Sigmoid colon (tissue), 7 donors: ENCODE results near the gene ZNF264. TPM values are rescaled to one million over a fixed set of nuclear protein-coding genes. Genes with fewer than 3 reads are reported as not detected.

ENCODE experiments used
- DNase-seq: peaks from one replicate; pipeline ENCODE4 v3.0.0-alpha.2; 2019
- H3K27ac ChIP-seq, 4 donors: fragments of 200-600 bp; sonication (generic); one replicate each; pipeline ENCODE4 v1.5.1; 2016 to 2019; ENCODE audit warnings: mild to moderate bottlenecking in 1 of 4
- H3K27me3 ChIP-seq, 3 donors: fragments of 200-600 bp; sonication (generic); one replicate each; pipeline ENCODE4 v1.5.1; 2019; ENCODE audit warnings: mild to moderate bottlenecking in 1 of 3
- H3K36me3 ChIP-seq, 4 donors: fragments of 200-600 bp; sonication (generic); one replicate each; pipeline ENCODE4 v1.5.1; 2016 to 2019
- H3K4me1 ChIP-seq, 4 donors: fragments of 200-600 bp; sonication (generic); one replicate each; pipeline ENCODE4 v1.5.1; 2017 to 2019
- H3K4me3 ChIP-seq, 4 donors: fragments of 200-600 bp; sonication (generic); one replicate each; pipeline ENCODE4 v1.5.1; 2017 to 2019; ENCODE audit warnings: mild to moderate bottlenecking in 2 of 4, moderate library complexity in 1 of 4
- H3K9me3 ChIP-seq, 4 donors: fragments of 200-600 bp in 3 of 4; sonication (generic) in 3 of 4; one replicate each; pipeline versions ENCODE4 v1.5.1 to v1.6.1; 2013 to 2019
- EP300 ChIP-seq, 4 donors: sonication (generic); formaldehyde crosslinking; IDR thresholded peaks; one replicate each; pipeline ENCODE4 v1.6.1; 2017; ENCODE audit warnings: antibody characterized with exemption in 4 of 4
- POLR2A ChIP-seq, 2 donors: fragments of 450-650 bp; IDR thresholded peaks; one replicate each; pipeline ENCODE4 v1.6.1; 2016; ENCODE audit warnings: antibody characterized with exemption in 2 of 2, mild to moderate bottlenecking in 2 of 2, moderate library complexity in 2 of 2
- POLR2AphosphoS5 ChIP-seq, 4 donors: sonication (generic); formaldehyde crosslinking; IDR thresholded peaks; one replicate each; pipeline ENCODE4 v1.6.1; 2017; ENCODE audit warnings: antibody characterized with exemption in 4 of 4
- WGBS, 2 donors: extraction: QIAGEN DNeasy Blood & Tissue Kit; methylation state at CpG; one replicate each; pipeline ENCODE4 v1.1.7; 2013; 5-methylcytosine and 5-hydroxymethylcytosine counted together
- intact Hi-C: fragments of 100-400 bp; cut with DNase I; formaldehyde crosslinking; loops from one replicate; pipeline ENCODE4 v1.15.1; 2023
- polyA plus RNA-seq, 3 donors: library from polyadenylated mRNA; stranded (reverse); fragments of 200-250 nt; gene quantifications; one replicate each; pipeline ENCODE4 v1.2.3, GENCODE V29; 2013
- total RNA-seq, 4 donors: library from RNA; depleted of rRNA; stranded (reverse); fragments of >200 nt; gene quantifications; one replicate each; pipeline ENCODE4 v1.1.0, GENCODE V29; 2016
- TF ChIP-seq, protein P1 (sequence below), 4 experiments: fragments of 450-650 bp in 3 of 4; fragments of 200-600 bp in 1 of 4; IDR thresholded peaks; one replicate each; pipeline ENCODE4 v1.5.1; 2016 to 2019; ENCODE audit warnings: antibody characterized with exemption in 4 of 4, mild to moderate bottlenecking in 3 of 4, moderate library complexity in 2 of 4
- donor health status: healthy with polysubstance abuse.
- donor health status: Bipolar disorder and iron deficiency.
- donor health status: healthy.

Gene ZNF264
- 10 to 100 TPM; 18.5 to 39.6 (median 28.0) TPM for total RNA-seq
- 1 to 10 TPM; 1.2 to 5.0 (median 2.8) TPM for polyA plus RNA-seq

DNA sequence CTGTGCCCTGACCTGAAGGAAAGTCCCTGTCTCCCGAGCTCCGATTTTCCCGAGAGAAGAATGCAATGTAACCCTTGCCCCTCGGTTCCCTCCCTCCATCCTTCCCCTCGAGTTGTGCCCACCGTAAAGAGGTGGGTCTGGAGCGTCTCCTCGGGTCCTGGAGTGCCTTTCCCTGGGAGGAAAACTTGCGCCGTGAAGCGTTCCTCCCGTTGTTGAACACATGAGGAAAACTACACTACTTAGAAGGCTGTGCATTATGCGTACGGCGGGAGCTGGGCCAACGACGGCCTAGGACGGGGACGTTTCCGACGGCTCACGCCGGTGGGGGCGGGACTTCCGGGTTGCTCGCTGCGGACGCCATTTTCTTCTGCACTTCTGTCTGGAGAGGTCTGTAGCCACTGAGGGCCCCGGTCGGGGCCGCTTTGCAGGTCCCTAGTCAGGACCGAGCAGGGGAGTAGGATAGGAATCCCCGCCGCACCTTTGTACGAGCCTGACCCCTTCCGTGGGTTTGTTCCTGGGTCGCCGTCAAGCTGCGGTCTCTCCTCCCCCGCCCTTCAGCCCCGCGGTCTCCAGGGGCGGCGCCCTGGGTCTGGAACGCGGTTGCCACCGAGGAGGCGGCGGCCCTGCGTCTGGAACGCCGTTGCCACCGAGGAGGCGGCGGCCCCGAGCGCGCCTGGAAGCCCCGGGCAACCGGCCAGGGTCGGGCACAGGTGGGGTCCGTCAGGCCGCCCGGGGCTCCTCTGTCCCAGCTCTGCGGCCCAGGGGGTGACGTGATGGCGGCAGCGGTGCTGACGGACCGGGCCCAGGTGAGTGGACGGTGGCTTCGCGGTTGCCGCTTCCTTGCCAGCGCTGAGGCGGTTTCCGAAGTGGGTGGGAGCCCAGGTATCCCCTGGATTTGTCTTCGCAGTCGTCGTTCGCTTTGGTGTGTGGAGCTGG lies at the start of gene ZNF264:
TSS of gene ZNF264 (plus strand) at position 360 of the 936 bp plus-strand sequence. CDS start at position 774, 414 bp downstream.
- H3K27me3 ChIP-seq: no peaks in the 10 kb centered on the region
- peaks cover 0 to 10% (median 0%) of the 10 kb centered on the region in 4 donors for H3K9me3 ChIP-seq
- peak; percentile 95 for DNase-seq
- peak within 1 kb of the TSS; percentile 69 to 96 (median 82) for H3K4me3 ChIP-seq
- 1 to 3% methylated on average over 81 of the region's 81 CpGs for WGBS, 2 donors
- H3K4me1 ChIP-seq: peaks cover 0 to 30% (median 16%) of the 10 kb centered on the region in 4 donors
- intact Hi-C loops: loop anchor here (2.0 to 5.0 kb wide), 3 partner anchors 19 to 91 kb away; partner anchors contain the start of genes ZNF460 and ZNF805
- H3K36me3 ChIP-seq: peaks cover 6 to 37% (median 32%) of the 10 kb centered on the region in 4 donors
- peak; percentile 11 to 33 for TF ChIP-seq POLR2A (IDR thresholded peaks at IDR 0.05)
- no peak for TF ChIP-seq EP300 (IDR thresholded peaks at IDR 0.05)
- peak; percentile 5 to 76 (median 56) for TF ChIP-seq POLR2AphosphoS5 (IDR thresholded peaks at IDR 0.05)
- peak within 1 kb of the TSS; percentile 82 to 90 (median 86) for H3K27ac ChIP-seq

DNA sequence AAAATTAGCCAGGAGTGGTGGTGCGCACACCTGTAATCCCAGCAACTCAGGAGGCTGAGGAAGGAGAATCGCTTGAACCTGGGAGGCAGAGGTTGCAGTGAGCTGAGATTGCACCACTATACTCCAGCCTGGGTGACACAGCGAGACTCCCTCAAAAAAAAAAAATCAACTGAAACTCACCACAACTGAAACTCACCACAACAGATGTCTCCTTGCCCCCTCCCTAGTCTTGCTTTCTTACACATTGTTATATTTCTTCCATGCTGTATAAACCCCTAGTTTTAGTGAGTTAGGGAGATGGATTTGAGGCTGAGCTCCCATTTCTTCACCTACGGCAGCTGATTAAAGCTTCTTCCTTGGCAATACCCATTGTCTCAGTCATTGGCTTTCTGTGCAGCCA lies 49.6 kb upstream of the ZNF264 start:
- no peaks in the 10 kb centered on the region for H3K36me3 ChIP-seq
- no peak overlapping the region for H3K27ac ChIP-seq
- H3K4me1 ChIP-seq: no peaks in the 10 kb centered on the region
- DNase-seq: no peak
- intact Hi-C loops: no loop called here
- WGBS, 2 donors: 94 to 95% methylated on average over 4 of the region's 4 CpGs
- peaks cover 0 to 14% (median 0%) of the 10 kb centered on the region in 4 donors for H3K9me3 ChIP-seq
- H3K27me3 ChIP-seq: no peaks in the 10 kb centered on the region
- H3K4me3 ChIP-seq: no peak overlapping the region
- no peak for TF ChIP-seq POLR2A (IDR thresholded peaks at IDR 0.05)
- no peak for TF ChIP-seq POLR2AphosphoS5 (IDR thresholded peaks at IDR 0.05)
- TF ChIP-seq, protein P1, sequence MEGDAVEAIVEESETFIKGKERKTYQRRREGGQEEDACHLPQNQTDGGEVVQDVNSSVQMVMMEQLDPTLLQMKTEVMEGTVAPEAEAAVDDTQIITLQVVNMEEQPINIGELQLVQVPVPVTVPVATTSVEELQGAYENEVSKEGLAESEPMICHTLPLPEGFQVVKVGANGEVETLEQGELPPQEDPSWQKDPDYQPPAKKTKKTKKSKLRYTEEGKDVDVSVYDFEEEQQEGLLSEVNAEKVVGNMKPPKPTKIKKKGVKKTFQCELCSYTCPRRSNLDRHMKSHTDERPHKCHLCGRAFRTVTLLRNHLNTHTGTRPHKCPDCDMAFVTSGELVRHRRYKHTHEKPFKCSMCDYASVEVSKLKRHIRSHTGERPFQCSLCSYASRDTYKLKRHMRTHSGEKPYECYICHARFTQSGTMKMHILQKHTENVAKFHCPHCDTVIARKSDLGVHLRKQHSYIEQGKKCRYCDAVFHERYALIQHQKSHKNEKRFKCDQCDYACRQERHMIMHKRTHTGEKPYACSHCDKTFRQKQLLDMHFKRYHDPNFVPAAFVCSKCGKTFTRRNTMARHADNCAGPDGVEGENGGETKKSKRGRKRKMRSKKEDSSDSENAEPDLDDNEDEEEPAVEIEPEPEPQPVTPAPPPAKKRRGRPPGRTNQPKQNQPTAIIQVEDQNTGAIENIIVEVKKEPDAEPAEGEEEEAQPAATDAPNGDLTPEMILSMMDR (IDR thresholded peaks at IDR 0.05): no peak
- no peak for TF ChIP-seq EP300 (IDR thresholded peaks at IDR 0.05)

DNA sequence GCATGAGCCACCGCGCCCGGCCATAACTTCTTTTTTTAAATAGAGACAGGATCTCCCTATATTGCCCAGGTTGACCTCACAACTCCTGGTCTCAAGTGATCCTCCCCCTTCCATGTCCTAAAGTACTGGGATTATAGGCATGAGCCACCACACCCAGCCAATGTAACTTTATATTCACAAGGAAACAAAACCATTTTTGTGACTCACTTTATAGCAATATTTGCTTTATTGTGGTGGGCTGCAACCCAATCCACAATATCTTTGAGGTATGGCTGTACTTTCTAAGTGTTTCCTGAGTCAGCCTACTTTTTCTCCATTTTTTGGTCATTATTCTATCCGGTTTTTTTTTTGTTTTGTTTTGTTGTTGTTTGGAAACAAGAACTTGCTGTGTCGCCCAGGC lies 38.4 kb upstream of the ZNF264 start:
- no peak for TF ChIP-seq POLR2A (IDR thresholded peaks at IDR 0.05)
- no peak for TF ChIP-seq POLR2AphosphoS5 (IDR thresholded peaks at IDR 0.05)
- TF ChIP-seq EP300 (IDR thresholded peaks at IDR 0.05): no peak
- TF ChIP-seq, protein P1 (IDR thresholded peaks at IDR 0.05): no peak
- no peak overlapping the region for H3K27ac ChIP-seq
- H3K9me3 ChIP-seq: peaks cover 0 to 6% (median 0%) of the 10 kb centered on the region in 4 donors
- DNase-seq: no peak
- no peaks in the 10 kb centered on the region for H3K36me3 ChIP-seq
- no peaks in the 10 kb centered on the region for H3K4me1 ChIP-seq
- WGBS, 2 donors: 80 to 85% methylated on average over 5 of the region's 5 CpGs
- H3K27me3 ChIP-seq: no peaks in the 10 kb centered on the region
- intact Hi-C loops: no loop called here
- no peak overlapping the region for H3K4me3 ChIP-seq

DNA sequence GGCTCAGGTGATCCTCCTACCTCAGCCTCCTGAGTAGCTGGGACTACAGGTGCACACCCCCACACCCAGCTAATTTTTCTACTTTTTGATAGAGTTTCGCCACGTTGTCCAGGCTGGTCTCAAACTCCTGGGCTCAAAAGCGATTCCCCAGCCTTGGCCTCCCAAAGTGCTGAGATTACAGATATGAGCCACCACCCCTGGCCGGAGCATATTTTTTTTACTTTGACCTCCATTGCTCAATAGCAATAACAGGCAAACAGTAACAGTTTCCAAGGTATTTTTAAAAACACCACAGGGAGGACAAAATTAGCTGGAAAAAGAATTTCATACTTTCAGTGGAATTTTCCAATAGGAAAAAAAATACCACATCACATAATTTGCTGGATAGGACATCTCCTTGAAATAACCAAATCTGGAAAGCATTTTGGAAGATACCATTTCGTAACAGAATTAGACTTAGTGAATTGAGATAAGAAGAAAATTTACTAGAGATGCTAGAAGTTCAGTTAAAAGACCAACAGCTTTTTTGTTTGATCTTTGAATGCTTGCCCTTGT lies 29.2 kb upstream of the ZNF264 start:
- no peaks in the 10 kb centered on the region for H3K4me1 ChIP-seq
- no peak overlapping the region for H3K27ac ChIP-seq
- H3K27me3 ChIP-seq: no peaks in the 10 kb centered on the region
- H3K9me3 ChIP-seq: no peaks in the 10 kb centered on the region
- intact Hi-C loops: no loop called here
- no peaks in the 10 kb centered on the region for H3K36me3 ChIP-seq
- H3K4me3 ChIP-seq: no peak overlapping the region
- DNase-seq: no peak
- TF ChIP-seq, protein P1 (IDR thresholded peaks at IDR 0.05): no peak
- TF ChIP-seq POLR2AphosphoS5 (IDR thresholded peaks at IDR 0.05) (no peak), POLR2A (IDR thresholded peaks at IDR 0.05) (no peak), EP300 (IDR thresholded peaks at IDR 0.05) (no peak)
- WGBS, 2 donors: 85 to 90% methylated on average over 5 of the region's 5 CpGs

DNA sequence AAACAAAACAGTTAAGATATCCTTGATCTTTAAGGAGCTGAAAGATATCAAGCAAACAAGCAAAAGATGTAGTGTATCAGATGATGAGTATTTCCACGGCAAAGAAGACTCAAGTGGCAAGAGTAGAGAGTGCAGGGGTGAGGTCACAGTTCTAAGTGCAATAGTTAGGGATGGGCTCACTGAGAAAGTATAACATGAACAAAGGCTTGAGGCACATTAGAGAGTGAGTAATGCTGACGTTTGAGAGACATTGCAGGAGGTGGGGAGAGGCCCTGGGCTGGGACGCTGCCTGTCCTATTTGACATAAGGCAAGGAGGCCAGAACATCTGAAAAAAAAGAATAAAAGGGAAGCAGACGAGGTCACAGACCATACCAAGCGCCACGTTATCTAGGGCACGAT lies 25.5 kb upstream of the ZNF264 start:
- intact Hi-C loops: no loop called here
- no peaks in the 10 kb centered on the region for H3K4me1 ChIP-seq
- H3K27ac ChIP-seq: no peak overlapping the region
- H3K9me3 ChIP-seq: no peaks in the 10 kb centered on the region
- no peaks in the 10 kb centered on the region for H3K36me3 ChIP-seq
- WGBS, 2 donors: 75 to 76% methylated on average over 7 of the region's 7 CpGs
- no peak for DNase-seq
- H3K27me3 ChIP-seq: no peaks in the 10 kb centered on the region
- TF ChIP-seq, protein P1 (IDR thresholded peaks at IDR 0.05): no peak
- no peak for TF ChIP-seq POLR2A (IDR thresholded peaks at IDR 0.05)
- no peak overlapping the region for H3K4me3 ChIP-seq
